ENCODE results near the gene PINLYP.

- TF ChIP-seq CTCF (IDR thresholded peaks at IDR 0.05) (no peak), EP300 (IDR thresholded peaks at IDR 0.05; ENCODE audit: low read depth) (no peak)
These were observed 34.3 kb downstream of the PINLYP start for GRCh38 chr19:43609872-43610271.

Data from transverse colon (tissue), 3 donors.